Fibroblast of villous mesenchyme (primary cell): ENCODE results near the gene TBX6. TPM values are rescaled to one million over a fixed set of nuclear protein-coding genes. Genes with fewer than 3 reads are reported as not detected.

Experiments used
- DNase-seq: peaks from one replicate; pipeline ENCODE4 v3.0.0-alpha.2; 2010; ENCODE audit warnings: low read depth
- H3K4me3 ChIP-seq: 2 replicates; pipeline ENCODE4 v1.5.1; 2011; ENCODE audit warnings: low read depth, mild to moderate bottlenecking, low read length
- total RNA-seq: library from RNA; depleted of rRNA; stranded (reverse); fragments of >200 nt; gene quantifications from 2 replicates; pipeline ENCODE4 v1.2.3, GENCODE V29; 2012
- TF ChIP-seq, protein P1 (sequence below): IDR thresholded peaks from 2 replicates; pipeline ENCODE4 v1.5.1; 2012; ENCODE audit warnings: low read depth, mild to moderate bottlenecking, low read length; ENCODE audit not compliant: insufficient read depth

The TBX6 gene
- total RNA-seq, 1 donor: 0.43 TPM

GRCh38 chr16:30088832-30089624 lies 2.7 kb downstream of the TBX6 start:
- H3K4me3 ChIP-seq: no peak overlapping the region
- TF ChIP-seq, protein P1, sequence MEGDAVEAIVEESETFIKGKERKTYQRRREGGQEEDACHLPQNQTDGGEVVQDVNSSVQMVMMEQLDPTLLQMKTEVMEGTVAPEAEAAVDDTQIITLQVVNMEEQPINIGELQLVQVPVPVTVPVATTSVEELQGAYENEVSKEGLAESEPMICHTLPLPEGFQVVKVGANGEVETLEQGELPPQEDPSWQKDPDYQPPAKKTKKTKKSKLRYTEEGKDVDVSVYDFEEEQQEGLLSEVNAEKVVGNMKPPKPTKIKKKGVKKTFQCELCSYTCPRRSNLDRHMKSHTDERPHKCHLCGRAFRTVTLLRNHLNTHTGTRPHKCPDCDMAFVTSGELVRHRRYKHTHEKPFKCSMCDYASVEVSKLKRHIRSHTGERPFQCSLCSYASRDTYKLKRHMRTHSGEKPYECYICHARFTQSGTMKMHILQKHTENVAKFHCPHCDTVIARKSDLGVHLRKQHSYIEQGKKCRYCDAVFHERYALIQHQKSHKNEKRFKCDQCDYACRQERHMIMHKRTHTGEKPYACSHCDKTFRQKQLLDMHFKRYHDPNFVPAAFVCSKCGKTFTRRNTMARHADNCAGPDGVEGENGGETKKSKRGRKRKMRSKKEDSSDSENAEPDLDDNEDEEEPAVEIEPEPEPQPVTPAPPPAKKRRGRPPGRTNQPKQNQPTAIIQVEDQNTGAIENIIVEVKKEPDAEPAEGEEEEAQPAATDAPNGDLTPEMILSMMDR: no peak
- no peak for DNase-seq

DNA sequence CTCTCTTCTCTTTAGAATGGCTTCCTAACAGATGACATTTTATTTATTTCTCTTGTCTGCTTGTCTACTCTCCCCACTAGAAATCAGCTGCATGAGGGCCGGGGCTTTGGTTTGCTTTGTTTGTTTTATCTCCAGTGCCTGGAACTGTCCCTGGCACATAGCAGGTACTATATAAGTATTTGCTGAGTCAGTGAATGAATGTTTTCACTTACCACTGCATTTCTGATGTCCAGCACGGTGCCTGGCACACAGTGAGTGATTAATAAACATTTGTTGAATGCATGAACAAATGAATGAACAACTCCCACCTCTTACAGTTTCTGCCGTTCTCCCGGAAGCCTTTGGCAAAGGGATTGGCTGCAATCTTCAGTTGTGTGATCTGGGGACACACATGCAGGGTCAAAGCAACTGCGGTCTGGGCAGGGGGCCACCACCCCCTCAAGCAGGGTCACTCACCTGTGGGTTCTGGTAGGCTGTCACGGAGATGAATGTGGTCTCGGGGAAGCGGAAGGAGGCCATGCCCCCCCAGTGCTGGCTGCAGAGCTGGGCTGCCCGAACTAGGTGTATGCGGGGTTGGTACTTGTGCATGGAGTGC lies 3.4 kb downstream of the TBX6 start:
- TF ChIP-seq, protein P1: no peak
- H3K4me3 ChIP-seq: no peak overlapping the region
- no peak for DNase-seq

- no peak for DNase-seq
- TF ChIP-seq, protein P1: no peak
- H3K4me3 ChIP-seq: no peak overlapping the region
Measured at GRCh38 chr16:30087181-30087898, 4.4 kb downstream of the TBX6 start.

- DNase-seq: no peak
- TF ChIP-seq, protein P1: no peak
Measured at GRCh38 chr16:30086291-30087140, 5.2 kb downstream of the TBX6 start.

GRCh38 chr16:30085820-30086219 lies 5.9 kb downstream of the TBX6 start:
- H3K4me3 ChIP-seq: no peak overlapping the region
- TF ChIP-seq, protein P1: no peak
- no peak for DNase-seq

More at GRCh38 chr16:30086291-30087140, 5.2 kb downstream of the TBX6 start:
- no peak overlapping the region for H3K4me3 ChIP-seq

DNA sequence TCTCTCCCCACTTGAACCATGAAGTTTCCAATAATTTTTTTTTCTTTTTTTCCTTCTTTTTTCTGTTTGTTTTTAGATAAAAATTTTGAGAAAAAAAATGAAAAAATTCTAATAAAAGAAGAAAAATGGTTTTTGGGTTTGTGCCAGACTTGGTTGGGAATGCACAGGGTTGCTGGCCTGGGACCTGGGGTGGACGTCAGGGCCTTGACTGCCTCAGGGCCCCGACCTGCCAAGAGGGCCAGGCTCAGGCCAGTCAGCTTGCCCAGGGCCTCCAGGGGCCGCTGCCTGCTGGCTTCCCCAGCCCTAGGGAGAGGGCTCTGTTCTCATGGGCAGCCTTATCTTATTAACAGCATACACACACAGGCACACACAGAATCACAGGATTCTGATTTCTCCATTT lies 6.5 kb downstream of the TBX6 start:
- no peak for DNase-seq
- TF ChIP-seq, protein P1: no peak
- H3K4me3 ChIP-seq: no peak overlapping the region
